GM23338 (cell line): Measurements from ENCODE around the gene FAM13A. TPM values are rescaled to one million over a fixed set of nuclear protein-coding genes. Genes with fewer than 3 reads are reported as not detected.

Source experiments
- ATAC-seq: fragments of 200-7000 bp; cut with Tn5 transposase; 3 replicates; pipeline ENCODE4 v1.9.1; 2020
- DNase-seq: peaks from one replicate; pipeline ENCODE4 v3.0.0-alpha.2; 2015; ENCODE audit warnings: low spot score
- H2AFZ ChIP-seq: fragments of 200-600 bp; sonication (generic); 2 replicates; pipeline ENCODE4 v1.8.0; 2016; ENCODE audit warnings: antibody characterized with exemption, mild to moderate bottlenecking, moderate library complexity
- H3F3A ChIP-seq: fragments of 200-600 bp; sonication (generic); replicated peaks from 2 replicates; pipeline ENCODE4 v1.8.0; 2017; ENCODE audit warnings: antibody characterized with exemption, mixed run types, low read depth
- H3K27ac ChIP-seq: fragments of 200-600 bp; sonication (generic); 2 replicates; pipeline ENCODE4 v1.6.1; 2016; ENCODE audit warnings: low read depth
- H3K27me3 ChIP-seq: fragments of 200-600 bp; sonication (generic); 2 replicates; pipeline ENCODE4 v1.8.0; 2016; ENCODE audit warnings: mild to moderate bottlenecking, mixed run types, moderate library complexity; ENCODE audit not compliant: insufficient read depth
- H3K36me3 ChIP-seq: fragments of 200-600 bp; sonication (generic); 2 replicates; pipeline ENCODE4 v1.8.0; 2016; ENCODE audit warnings: mild to moderate bottlenecking; ENCODE audit not compliant: insufficient read depth
- H3K4me1 ChIP-seq: fragments of 200-600 bp; sonication (generic); 2 replicates; pipeline ENCODE4 v1.8.0; 2016; ENCODE audit warnings: mild to moderate bottlenecking, moderate library complexity; ENCODE audit not compliant: insufficient read depth
- H3K4me2 ChIP-seq: fragments of 200-600 bp; sonication (generic); 2 replicates; pipeline ENCODE4 v1.7.1; 2017; ENCODE audit warnings: mixed run types
- H3K4me3 ChIP-seq: fragments of 200-600 bp; sonication (generic); 2 replicates; pipeline ENCODE4 v1.6.1; 2016; ENCODE audit warnings: mixed run types
- H3K79me2 ChIP-seq: fragments of 200-600 bp; sonication (generic); replicated peaks from 2 replicates; pipeline ENCODE4 v1.8.0; 2017; ENCODE audit warnings: mild to moderate bottlenecking; ENCODE audit not compliant: insufficient read depth
- H3K9me2 ChIP-seq: fragments of 200-600 bp; sonication (generic); 2 replicates; pipeline ENCODE4 v1.8.0; 2017; ENCODE audit not compliant: insufficient read depth
- H4K20me1 ChIP-seq: fragments of 200-600 bp; sonication (generic); replicated peaks from 2 replicates; pipeline ENCODE4 v1.8.0; 2017; ENCODE audit warnings: mild to moderate bottlenecking; ENCODE audit not compliant: insufficient read depth
- H3K27ac Mint-ChIP-seq: 2 replicates; pipeline ENCODE4 v1.8.0; 2020; ENCODE audit warnings: inconsistent platforms, mild to moderate bottlenecking, moderate library complexity, mixed read lengths
- H3K27me3 Mint-ChIP-seq: 3 replicates; pipeline ENCODE4 v1.8.0; 2022; ENCODE audit warnings: low read depth, mild to moderate bottlenecking, moderate library complexity, mixed read lengths, inconsistent platforms; ENCODE audit not compliant: insufficient read depth, poor library complexity
- H3K36me3 Mint-ChIP-seq: 3 replicates; pipeline ENCODE4 v1.8.0; 2021; ENCODE audit warnings: low read depth, mild to moderate bottlenecking, inconsistent platforms, moderate library complexity, mixed read lengths
- H3K4me1 Mint-ChIP-seq: 3 replicates; pipeline ENCODE4 v1.8.0; 2020; ENCODE audit warnings: mild to moderate bottlenecking, inconsistent platforms, mixed read lengths
- H3K4me3 Mint-ChIP-seq: 3 replicates; pipeline ENCODE4 v1.8.0; 2021; ENCODE audit warnings: moderate library complexity, mild to moderate bottlenecking, inconsistent platforms, mixed read lengths
- H3K9me3 Mint-ChIP-seq: 3 replicates; pipeline ENCODE4 v1.8.0; 2020; ENCODE audit warnings: moderate library complexity, mild to moderate bottlenecking, inconsistent platforms, mixed read lengths
- CREB1 ChIP-seq: fragments of 250-450 bp; sonication (Bioruptor Pico); IDR thresholded peaks from 2 replicates; pipeline ENCODE4 v1.5.0; 2020; ENCODE audit warnings: low read depth, mild to moderate bottlenecking, moderate library complexity
- EZH2 ChIP-seq: fragments of 200-600 bp; sonication (generic); IDR thresholded peaks from one replicate; pipeline ENCODE4 v1.8.0; 2017; ENCODE audit warnings: antibody characterized with exemption, mild to moderate bottlenecking, low read depth; ENCODE audit not compliant: unreplicated experiment
- JUNB ChIP-seq: IDR thresholded peaks from one replicate; pipeline ENCODE4 v1.6.1; 2016; ENCODE audit warnings: antibody characterized with exemption; ENCODE audit not compliant: unreplicated experiment
- NANOG ChIP-seq: IDR thresholded peaks from 2 replicates; pipeline ENCODE4 v1.6.1; 2016; ENCODE audit warnings: antibody characterized with exemption, borderline replicate concordance
- POLR2AphosphoS5 ChIP-seq: IDR thresholded peaks from 2 replicates; pipeline ENCODE4 v1.6.1; 2016; ENCODE audit warnings: antibody characterized with exemption, low read depth
- STAT1 ChIP-seq: IDR thresholded peaks from one replicate; pipeline ENCODE4 v1.6.1; 2016; ENCODE audit warnings: antibody characterized with exemption; ENCODE audit not compliant: unreplicated experiment
- ZNF114 ChIP-seq: fragments of 250-450 bp; sonication (Bioruptor Pico); IDR thresholded peaks from 2 replicates; pipeline ENCODE4 v1.5.0; 2020; ENCODE audit warnings: mild to moderate bottlenecking, moderate library complexity
- ZNF331 ChIP-seq: fragments of 250-450 bp; sonication (Bioruptor Pico); IDR thresholded peaks from 2 replicates; pipeline ENCODE4 v1.5.0; 2020; ENCODE audit warnings: low read depth, mild to moderate bottlenecking, moderate library complexity
- polyA plus RNA-seq: library from polyadenylated mRNA; unstranded; fragments of >200 nt; fragmentation: Nextera tagmentation; extraction: Ambion mirVana; gene quantifications from 2 replicates; pipeline ENCODE4 v1.2.1, GENCODE V29; 2016
- total RNA-seq: library from RNA; depleted of rRNA; stranded (reverse); fragments of >200 nt; shearing (Covaris generic); gene quantifications from 2 replicates; pipeline ENCODE4 v1.2.3, GENCODE V29; 2014
- TF ChIP-seq, protein P1 (sequence below): IDR thresholded peaks from one replicate; pipeline ENCODE4 v1.6.1; 2018; ENCODE audit warnings: antibody characterized with exemption; ENCODE audit not compliant: unreplicated experiment
- TF ChIP-seq, protein P2 (sequence below): IDR thresholded peaks from 2 replicates; pipeline ENCODE4 v1.6.1; 2016; ENCODE audit warnings: antibody characterized with exemption
- TF ChIP-seq, protein P3 (sequence below): fragments of 250-450 bp; sonication (Bioruptor Pico); IDR thresholded peaks from 2 replicates; pipeline ENCODE4 v1.5.0; 2020; ENCODE audit warnings: mild to moderate bottlenecking, moderate library complexity
- TF ChIP-seq, protein P4 (sequence below), 2 experiments: fragments of 200-600 bp in 1 of 2; sonication (generic) in 1 of 2; conservative IDR thresholded peaks; 2 replicates each; pipeline versions ENCODE4 v1.5.1 to v1.6.1; 2016 to 2017; ENCODE audit warnings: antibody characterized with exemption in 2 of 2, low read depth in 2 of 2, mild to moderate bottlenecking in 2 of 2, moderate library complexity in 1 of 2

The FAM13A gene
- total and polyA plus RNA-seq, 2 experiments from 2014 or later: 13.9 to 28.4 TPM

DNA sequence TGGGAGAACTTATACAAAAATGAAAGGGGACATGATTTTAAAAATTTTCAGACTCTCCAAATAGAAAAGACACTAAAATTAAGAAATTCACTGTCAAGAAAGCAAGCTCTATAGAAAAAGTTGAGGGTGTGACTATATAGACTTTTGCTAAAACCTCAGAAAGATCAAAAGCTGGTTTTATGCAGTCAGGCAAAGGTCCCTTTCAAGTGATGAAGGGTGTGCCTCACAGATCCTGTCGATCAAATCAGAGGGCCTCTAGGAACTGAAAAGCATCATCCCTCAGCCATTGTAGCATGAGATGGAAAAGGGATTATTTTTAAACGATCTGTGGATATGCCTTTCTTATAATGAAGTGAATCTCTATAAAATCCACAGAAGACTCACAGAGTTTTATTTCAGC is 116.5 kb downstream of the FAM13A start:
- no peaks in the 10 kb centered on the region for H3K36me3 ChIP-seq
- no peak overlapping the region for H3K27ac ChIP-seq
- H3K36me3 Mint-ChIP-seq: no peaks in the 10 kb centered on the region
- H3K9me2 ChIP-seq: no peaks in the 10 kb centered on the region
- DNase-seq: no peak
- no peaks in the 10 kb centered on the region for H3K27me3 ChIP-seq
- H3K4me1 ChIP-seq: no peaks in the 10 kb centered on the region; the same call in 1 of the 2 replicates
- no peak overlapping the region for H3K4me3 ChIP-seq
- H3K79me2 ChIP-seq: no peaks in the 10 kb centered on the region
- no peak overlapping the region for H3K27ac Mint-ChIP-seq
- no peak overlapping the region for H3K4me3 Mint-ChIP-seq
- TF ChIP-seq ZNF114 (CRISPR knock-in tag): no peak
- no peak for TF ChIP-seq NANOG
- TF ChIP-seq, protein P1, sequence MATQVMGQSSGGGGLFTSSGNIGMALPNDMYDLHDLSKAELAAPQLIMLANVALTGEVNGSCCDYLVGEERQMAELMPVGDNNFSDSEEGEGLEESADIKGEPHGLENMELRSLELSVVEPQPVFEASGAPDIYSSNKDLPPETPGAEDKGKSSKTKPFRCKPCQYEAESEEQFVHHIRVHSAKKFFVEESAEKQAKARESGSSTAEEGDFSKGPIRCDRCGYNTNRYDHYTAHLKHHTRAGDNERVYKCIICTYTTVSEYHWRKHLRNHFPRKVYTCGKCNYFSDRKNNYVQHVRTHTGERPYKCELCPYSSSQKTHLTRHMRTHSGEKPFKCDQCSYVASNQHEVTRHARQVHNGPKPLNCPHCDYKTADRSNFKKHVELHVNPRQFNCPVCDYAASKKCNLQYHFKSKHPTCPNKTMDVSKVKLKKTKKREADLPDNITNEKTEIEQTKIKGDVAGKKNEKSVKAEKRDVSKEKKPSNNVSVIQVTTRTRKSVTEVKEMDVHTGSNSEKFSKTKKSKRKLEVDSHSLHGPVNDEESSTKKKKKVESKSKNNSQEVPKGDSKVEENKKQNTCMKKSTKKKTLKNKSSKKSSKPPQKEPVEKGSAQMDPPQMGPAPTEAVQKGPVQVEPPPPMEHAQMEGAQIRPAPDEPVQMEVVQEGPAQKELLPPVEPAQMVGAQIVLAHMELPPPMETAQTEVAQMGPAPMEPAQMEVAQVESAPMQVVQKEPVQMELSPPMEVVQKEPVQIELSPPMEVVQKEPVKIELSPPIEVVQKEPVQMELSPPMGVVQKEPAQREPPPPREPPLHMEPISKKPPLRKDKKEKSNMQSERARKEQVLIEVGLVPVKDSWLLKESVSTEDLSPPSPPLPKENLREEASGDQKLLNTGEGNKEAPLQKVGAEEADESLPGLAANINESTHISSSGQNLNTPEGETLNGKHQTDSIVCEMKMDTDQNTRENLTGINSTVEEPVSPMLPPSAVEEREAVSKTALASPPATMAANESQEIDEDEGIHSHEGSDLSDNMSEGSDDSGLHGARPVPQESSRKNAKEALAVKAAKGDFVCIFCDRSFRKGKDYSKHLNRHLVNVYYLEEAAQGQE: no peak
- no peak for TF ChIP-seq STAT1
- no peak for TF ChIP-seq POLR2AphosphoS5
- no peak for TF ChIP-seq EZH2
- TF ChIP-seq, protein P2, sequence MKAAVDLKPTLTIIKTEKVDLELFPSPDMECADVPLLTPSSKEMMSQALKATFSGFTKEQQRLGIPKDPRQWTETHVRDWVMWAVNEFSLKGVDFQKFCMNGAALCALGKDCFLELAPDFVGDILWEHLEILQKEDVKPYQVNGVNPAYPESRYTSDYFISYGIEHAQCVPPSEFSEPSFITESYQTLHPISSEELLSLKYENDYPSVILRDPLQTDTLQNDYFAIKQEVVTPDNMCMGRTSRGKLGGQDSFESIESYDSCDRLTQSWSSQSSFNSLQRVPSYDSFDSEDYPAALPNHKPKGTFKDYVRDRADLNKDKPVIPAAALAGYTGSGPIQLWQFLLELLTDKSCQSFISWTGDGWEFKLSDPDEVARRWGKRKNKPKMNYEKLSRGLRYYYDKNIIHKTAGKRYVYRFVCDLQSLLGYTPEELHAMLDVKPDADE: no peak
- TF ChIP-seq, protein P3, sequence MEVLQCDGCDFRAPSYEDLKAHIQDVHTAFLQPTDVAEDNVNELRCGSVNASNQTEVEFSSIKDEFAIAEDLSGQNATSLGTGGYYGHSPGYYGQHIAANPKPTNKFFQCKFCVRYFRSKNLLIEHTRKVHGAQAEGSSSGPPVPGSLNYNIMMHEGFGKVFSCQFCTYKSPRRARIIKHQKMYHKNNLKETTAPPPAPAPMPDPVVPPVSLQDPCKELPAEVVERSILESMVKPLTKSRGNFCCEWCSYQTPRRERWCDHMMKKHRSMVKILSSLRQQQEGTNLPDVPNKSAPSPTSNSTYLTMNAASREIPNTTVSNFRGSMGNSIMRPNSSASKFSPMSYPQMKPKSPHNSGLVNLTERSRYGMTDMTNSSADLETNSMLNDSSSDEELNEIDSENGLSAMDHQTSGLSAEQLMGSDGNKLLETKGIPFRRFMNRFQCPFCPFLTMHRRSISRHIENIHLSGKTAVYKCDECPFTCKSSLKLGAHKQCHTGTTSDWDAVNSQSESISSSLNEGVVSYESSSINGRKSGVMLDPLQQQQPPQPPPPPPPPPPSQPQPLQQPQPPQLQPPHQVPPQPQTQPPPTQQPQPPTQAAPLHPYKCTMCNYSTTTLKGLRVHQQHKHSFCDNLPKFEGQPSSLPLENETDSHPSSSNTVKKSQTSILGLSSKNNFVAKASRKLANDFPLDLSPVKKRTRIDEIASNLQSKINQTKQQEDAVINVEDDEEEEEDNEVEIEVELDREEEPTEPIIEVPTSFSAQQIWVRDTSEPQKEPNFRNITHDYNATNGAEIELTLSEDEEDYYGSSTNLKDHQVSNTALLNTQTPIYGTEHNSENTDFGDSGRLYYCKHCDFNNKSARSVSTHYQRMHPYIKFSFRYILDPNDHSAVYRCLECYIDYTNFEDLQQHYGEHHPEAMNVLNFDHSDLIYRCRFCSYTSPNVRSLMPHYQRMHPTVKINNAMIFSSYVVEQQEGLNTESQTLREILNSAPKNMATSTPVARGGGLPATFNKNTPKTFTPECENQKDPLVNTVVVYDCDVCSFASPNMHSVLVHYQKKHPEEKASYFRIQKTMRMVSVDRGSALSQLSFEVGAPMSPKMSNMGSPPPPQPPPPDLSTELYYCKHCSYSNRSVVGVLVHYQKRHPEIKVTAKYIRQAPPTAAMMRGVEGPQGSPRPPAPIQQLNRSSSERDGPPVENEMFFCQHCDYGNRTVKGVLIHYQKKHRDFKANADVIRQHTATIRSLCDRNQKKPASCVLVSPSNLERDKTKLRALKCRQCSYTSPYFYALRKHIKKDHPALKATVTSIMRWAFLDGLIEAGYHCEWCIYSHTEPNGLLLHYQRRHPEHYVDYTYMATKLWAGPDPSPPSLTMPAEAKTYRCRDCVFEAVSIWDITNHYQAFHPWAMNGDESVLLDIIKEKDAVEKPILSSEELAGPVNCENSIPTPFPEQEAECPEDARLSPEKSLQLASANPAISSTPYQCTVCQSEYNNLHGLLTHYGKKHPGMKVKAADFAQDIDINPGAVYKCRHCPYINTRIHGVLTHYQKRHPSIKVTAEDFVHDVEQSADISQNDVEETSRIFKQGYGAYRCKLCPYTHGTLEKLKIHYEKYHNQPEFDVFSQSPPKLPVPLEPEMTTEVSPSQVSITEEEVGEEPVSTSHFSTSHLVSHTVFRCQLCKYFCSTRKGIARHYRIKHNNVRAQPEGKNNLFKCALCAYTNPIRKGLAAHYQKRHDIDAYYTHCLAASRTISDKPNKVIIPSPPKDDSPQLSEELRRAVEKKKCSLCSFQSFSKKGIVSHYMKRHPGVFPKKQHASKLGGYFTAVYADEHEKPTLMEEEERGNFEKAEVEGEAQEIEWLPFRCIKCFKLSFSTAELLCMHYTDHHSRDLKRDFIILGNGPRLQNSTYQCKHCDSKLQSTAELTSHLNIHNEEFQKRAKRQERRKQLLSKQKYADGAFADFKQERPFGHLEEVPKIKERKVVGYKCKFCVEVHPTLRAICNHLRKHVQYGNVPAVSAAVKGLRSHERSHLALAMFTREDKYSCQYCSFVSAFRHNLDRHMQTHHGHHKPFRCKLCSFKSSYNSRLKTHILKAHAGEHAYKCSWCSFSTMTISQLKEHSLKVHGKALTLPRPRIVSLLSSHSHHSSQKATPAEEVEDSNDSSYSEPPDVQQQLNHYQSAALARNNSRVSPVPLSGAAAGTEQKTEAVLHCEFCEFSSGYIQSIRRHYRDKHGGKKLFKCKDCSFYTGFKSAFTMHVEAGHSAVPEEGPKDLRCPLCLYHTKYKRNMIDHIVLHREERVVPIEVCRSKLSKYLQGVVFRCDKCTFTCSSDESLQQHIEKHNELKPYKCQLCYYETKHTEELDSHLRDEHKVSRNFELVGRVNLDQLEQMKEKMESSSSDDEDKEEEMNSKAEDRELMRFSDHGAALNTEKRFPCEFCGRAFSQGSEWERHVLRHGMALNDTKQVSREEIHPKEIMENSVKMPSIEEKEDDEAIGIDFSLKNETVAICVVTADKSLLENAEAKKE (CRISPR knock-in tag): no peak
- no peak for TF ChIP-seq JUNB
- TF ChIP-seq ZNF331 (CRISPR knock-in tag): no peak
- TF ChIP-seq, protein P4, sequence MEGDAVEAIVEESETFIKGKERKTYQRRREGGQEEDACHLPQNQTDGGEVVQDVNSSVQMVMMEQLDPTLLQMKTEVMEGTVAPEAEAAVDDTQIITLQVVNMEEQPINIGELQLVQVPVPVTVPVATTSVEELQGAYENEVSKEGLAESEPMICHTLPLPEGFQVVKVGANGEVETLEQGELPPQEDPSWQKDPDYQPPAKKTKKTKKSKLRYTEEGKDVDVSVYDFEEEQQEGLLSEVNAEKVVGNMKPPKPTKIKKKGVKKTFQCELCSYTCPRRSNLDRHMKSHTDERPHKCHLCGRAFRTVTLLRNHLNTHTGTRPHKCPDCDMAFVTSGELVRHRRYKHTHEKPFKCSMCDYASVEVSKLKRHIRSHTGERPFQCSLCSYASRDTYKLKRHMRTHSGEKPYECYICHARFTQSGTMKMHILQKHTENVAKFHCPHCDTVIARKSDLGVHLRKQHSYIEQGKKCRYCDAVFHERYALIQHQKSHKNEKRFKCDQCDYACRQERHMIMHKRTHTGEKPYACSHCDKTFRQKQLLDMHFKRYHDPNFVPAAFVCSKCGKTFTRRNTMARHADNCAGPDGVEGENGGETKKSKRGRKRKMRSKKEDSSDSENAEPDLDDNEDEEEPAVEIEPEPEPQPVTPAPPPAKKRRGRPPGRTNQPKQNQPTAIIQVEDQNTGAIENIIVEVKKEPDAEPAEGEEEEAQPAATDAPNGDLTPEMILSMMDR (conservative IDR thresholded peaks at IDR 0.05; ENCODE audit: low read depth in 2 of 2): no peak
- no peak for TF ChIP-seq CREB1 (CRISPR knock-in tag)
- no peak overlapping the region for H3K4me2 ChIP-seq
- peaks cover 26% of the 10 kb centered on the region for H3K4me1 Mint-ChIP-seq
- no peaks in the 10 kb centered on the region for H3K27me3 Mint-ChIP-seq
- ATAC-seq: no peak
- no peaks in the 10 kb centered on the region for H3K9me3 Mint-ChIP-seq
- H2AFZ ChIP-seq: no peak overlapping the region
- no peaks in the 10 kb centered on the region for H3F3A ChIP-seq
- no peaks in the 10 kb centered on the region for H4K20me1 ChIP-seq
